Omental fat pad (tissue), 4 donors: ENCODE data around the gene KIRREL3. TPM values are rescaled to one million over a fixed set of nuclear protein-coding genes. Genes with fewer than 3 reads are reported as not detected.

Experiments used
- ATAC-seq: fragments of 150-250 bp; one replicate; pipeline ENCODE4 v1.9.1; 2016; ENCODE audit warnings: mild to moderate bottlenecking, moderate library complexity; ENCODE audit not compliant: low FRiP score
- DNase-seq: peaks from one replicate; pipeline ENCODE4 v3.0.0-alpha.2; 2019; ENCODE audit warnings: low spot score
- CTCF ChIP-seq, 3 donors: fragments of 450-650 bp; IDR thresholded peaks; one replicate each; pipeline ENCODE4 v1.5.1; 2016 to 2017; ENCODE audit warnings: antibody characterized with exemption in 3 of 3, mild to moderate bottlenecking in 3 of 3, moderate library complexity in 2 of 3
- total RNA-seq, 4 donors: library from RNA; depleted of rRNA; stranded (reverse); fragments of >200 nt; gene quantifications; one replicate each; pipeline ENCODE4 v1.1.0, GENCODE V29; 2016

KIRREL3 gene
- total RNA-seq, 4 donors from 2014 or later = 0.09 to 0.60 TPM; not detected in 2

DNA sequence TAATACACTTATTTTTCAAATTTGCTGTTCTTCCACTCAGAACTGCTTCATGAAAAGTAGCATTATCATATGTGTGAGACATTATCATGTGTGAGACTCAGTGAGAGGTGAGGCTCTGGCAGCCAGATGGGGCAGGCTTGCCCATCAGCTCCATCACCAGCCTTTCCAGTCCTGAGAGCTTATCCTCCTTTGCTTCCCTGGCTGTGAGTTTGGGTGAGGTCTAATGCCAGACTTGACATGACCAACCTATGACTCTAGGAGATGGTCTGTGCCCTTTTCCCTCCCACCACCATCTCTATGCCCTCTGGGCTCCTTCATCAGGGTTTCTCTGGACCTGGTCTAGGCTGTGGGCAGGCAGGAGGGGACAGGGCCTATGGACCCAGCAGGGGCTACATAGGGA, 145.0 kb downstream of the KIRREL3 start:
- DNase-seq (no peak), ATAC-seq (no peak)
- no peak for TF ChIP-seq CTCF (IDR thresholded peaks at IDR 0.05)

DNA sequence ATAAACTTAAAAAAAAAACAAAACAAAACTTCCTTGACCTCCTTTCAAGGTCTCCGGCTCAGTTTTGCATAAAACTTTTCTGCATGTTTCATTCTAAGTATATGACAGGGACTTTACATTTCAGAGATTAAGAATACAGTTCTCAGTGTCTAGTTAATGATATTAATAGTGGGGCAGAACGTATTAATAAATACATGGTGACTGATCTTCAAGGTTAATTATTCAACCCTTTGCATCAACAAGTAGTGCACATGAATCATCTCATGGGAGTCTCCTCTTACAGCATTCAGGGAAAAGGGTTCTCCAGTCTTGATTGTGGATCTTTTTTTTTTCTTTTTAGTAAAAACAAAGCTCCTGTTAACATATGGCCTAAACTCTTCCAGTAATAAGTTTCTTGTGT, 146.8 kb downstream of the KIRREL3 start:
- ATAC-seq = no peak
- DNase-seq = no peak
- TF ChIP-seq CTCF (IDR thresholded peaks at IDR 0.05) = no peak

DNA sequence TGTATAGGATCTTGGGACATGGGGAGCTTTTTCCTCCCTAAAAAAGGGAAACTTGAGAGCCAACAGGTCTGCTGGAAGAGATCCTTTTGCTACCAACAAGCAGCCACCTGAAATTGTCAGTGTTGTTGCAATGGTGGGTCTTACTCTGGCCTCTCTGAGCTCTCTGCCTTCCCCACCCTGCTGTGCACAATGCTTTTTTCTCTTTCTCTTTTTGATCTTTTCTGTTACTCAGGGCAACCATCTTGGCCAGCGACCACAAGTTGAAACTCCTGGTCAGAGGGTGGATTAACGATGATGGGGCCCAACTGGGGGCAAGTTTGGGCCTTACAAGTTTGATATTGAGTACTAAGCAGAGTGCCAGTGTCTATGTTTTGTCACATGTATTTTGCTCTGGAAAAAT, 155.8 kb downstream of the KIRREL3 start:
- TF ChIP-seq CTCF (IDR thresholded peaks at IDR 0.05) = no peak
- no peak for ATAC-seq
- no peak for DNase-seq

DNA sequence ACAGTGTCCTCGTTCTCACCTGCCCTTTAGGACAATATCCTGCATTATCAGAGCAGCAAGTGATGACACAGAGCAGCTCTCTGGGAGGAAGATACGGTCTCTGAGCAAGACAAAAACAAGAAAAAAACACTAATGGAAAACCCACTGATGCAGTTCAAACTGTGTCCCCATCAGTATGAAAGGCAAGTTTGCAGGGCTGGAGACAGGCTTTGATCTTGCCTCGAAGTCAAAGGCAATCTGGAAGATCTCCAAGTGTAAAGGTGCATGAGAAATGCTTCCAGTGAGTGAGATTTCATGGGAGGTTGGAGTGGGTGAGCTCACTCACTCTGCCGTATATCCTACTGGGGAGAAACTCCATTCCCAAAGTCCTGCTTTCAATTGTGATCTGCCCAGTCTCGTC, 157.5 kb downstream of the KIRREL3 start:
- no peak for TF ChIP-seq CTCF (IDR thresholded peaks at IDR 0.05)
- ATAC-seq = no peak

GRCh38 chr11:126841999-126842398, 158.6 kb downstream of the KIRREL3 start:
- ATAC-seq (no peak), DNase-seq (no peak)
- no peak for TF ChIP-seq CTCF (IDR thresholded peaks at IDR 0.05)

More for the DNA sequence above, 157.5 kb downstream of the KIRREL3 start:
- DNase-seq = no peak

GRCh38 chr11:126840975-126841374, 159.6 kb downstream of the KIRREL3 start:
- no peak for DNase-seq
- TF ChIP-seq CTCF (IDR thresholded peaks at IDR 0.05) = no peak
- no peak for ATAC-seq

DNA sequence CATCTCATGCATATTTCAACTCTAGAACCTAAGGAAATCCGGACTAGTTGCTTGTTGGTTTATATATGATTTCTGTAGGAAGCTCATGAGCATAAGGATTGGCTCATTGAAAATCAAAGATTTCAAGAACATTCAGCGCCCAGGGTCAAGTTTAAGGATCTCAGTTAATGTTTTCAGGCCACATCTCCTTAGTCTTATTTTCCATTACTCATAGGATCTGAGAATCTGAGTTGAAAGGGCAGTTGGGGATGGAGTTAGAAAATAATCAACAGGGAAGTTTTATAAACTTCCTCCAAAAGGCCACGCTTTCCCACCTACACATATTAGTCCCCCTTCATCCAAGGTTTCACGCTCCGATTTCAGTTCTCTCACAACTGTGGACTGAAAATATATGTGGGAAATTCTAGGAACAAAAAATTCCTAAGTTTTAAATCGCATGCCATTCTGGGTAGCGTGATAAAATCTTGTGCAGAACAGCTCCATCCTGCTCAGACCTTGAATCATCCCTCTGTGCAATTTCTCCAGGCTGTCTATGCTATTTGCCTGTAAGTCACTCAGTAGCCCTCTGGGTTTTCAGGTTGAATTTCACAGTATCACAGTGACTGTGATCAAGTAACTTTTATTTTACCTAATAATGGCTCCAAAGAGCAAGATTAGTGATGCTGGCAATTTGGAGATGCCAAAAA, 160.2 kb downstream of the KIRREL3 start:
- DNase-seq = no peak
- TF ChIP-seq CTCF (IDR thresholded peaks at IDR 0.05) = no peak
- no peak for ATAC-seq
